Testis (tissue), 5 donors: Measurements from ENCODE around the gene ACER2. TPM values are rescaled to one million over a fixed set of nuclear protein-coding genes. Genes with fewer than 3 reads are reported as not detected.

Experiments
- DNase-seq: peaks from one replicate; pipeline ENCODE4 v3.0.0-alpha.2; 2019
- H3K27ac ChIP-seq, 2 donors: fragments of 200-600 bp; sonication (generic); one replicate each; pipeline ENCODE4 v1.5.1; 2019
- H3K27me3 ChIP-seq: fragments of 200-600 bp; sonication (generic); one replicate; pipeline ENCODE4 v1.5.1; 2019
- H3K36me3 ChIP-seq: fragments of 200-600 bp; sonication (generic); one replicate; pipeline ENCODE4 v1.5.1; 2017; ENCODE audit warnings: low read depth; ENCODE audit errors: missing control alignments
- H3K4me1 ChIP-seq: fragments of 200-600 bp; sonication (generic); one replicate; pipeline ENCODE4 v1.5.1; 2019
- H3K4me3 ChIP-seq, 2 donors: fragments of 200-600 bp; sonication (generic); one replicate each; pipeline ENCODE4 v1.5.1; 2017 to 2019
- H3K9me3 ChIP-seq: fragments of 200-600 bp; sonication (generic); one replicate; pipeline ENCODE4 v1.5.1; 2017
- POLR2A ChIP-seq: fragments of 450-650 bp; IDR thresholded peaks from one replicate; pipeline ENCODE4 v1.6.1; 2017; ENCODE audit warnings: antibody characterized with exemption, mild to moderate bottlenecking, moderate library complexity
- WGBS, 2 donors: methylation state at CpG; one replicate each; pipeline ENCODE4 v1.1.5; 2018; 5-methylcytosine and 5-hydroxymethylcytosine counted together
- intact Hi-C: fragments of 100-400 bp; cut with DNase I; formaldehyde crosslinking; loops from one replicate; pipeline ENCODE4 v1.15.1; 2023; ENCODE audit warnings: low total_unique reads
- long read RNA-seq, 2 donors: transcript quantifications; one replicate each; lab custom pipeline, GENCODE V29; 2026
- polyA plus RNA-seq: library from polyadenylated mRNA; stranded (reverse); fragments of 350-450 nt; fragmentation: Illumina TruSeq; extraction: RNeasy Lipid Tissue Mini Kit (QIAGEN cat#74804); gene quantifications from one replicate; pipeline ENCODE4 v1.2.3, GENCODE V29; 2014; ENCODE audit warnings: low read depth, low replicate concordance; ENCODE audit not compliant: insufficient read depth
- total RNA-seq, 2 donors: library from RNA; depleted of rRNA; stranded (reverse); fragments of >200 nt; gene quantifications; one replicate each; pipeline ENCODE4 v1.2.3, GENCODE V29; 2016
- TF ChIP-seq, protein P1 (sequence below), 3 experiments: fragments of 450-650 bp in 2 of 3; fragments of 200-600 bp in 1 of 3; sonication (generic) in 1 of 3; IDR thresholded peaks; one replicate each; pipeline ENCODE4 v1.5.1; 2016 to 2019; ENCODE audit warnings: antibody characterized with exemption in 3 of 3, mild to moderate bottlenecking in 2 of 3, moderate library complexity in 1 of 3

Gene ACER2
- 1 to 10 TPM; 4.4 to 5.5 TPM for total RNA-seq
- 3.8 TPM for polyA plus RNA-seq
- long read RNA-seq, donor 1, result 0 reads
- long read RNA-seq, donor 2, partial matches to known transcripts, result 0 of 1 reads
- long read RNA-seq, donor 2, other reads (novel, unspliced or antisense), result 0 of 1 reads

DNA sequence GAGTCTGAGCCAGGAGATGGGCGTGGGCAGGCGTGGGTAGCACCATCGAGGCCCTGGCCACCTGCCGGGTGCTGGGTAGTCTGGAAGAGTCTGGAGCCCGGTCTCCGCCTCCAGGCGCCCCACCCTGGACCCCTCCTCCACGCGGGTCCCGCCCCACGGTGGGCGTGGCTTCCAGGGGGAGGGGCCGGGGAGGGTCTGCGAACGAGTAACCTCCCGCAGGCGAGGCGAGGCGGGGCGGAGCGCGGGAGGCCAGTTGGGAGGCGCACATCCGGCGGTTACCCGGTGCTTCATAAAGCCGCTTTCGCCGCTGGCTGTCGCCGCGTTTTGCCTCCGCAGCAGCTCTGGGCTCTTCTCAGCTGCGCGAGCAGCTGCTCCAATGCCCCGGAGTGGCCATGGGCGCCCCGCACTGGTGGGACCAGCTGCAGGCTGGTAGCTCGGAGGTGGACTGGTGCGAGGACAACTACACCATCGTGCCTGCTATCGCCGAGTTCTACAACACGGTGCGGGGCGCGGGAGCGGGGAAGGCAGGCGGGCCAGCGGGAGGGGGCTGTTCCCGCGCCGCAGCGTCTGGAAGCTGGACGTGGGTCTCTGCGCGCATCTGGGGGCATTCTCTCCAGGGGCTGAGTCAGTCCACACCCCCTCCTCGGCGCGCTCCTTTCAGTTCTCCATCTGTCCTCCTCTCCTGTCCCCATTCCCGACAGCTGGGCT, at the start of gene ACER2:
TSS of gene ACER2 (plus strand) at position 317 of the 708 bp plus-strand sequence. CDS start at position 393, 76 bp downstream.
- intact Hi-C loops, result no loop called here
- TF ChIP-seq, protein P1, sequence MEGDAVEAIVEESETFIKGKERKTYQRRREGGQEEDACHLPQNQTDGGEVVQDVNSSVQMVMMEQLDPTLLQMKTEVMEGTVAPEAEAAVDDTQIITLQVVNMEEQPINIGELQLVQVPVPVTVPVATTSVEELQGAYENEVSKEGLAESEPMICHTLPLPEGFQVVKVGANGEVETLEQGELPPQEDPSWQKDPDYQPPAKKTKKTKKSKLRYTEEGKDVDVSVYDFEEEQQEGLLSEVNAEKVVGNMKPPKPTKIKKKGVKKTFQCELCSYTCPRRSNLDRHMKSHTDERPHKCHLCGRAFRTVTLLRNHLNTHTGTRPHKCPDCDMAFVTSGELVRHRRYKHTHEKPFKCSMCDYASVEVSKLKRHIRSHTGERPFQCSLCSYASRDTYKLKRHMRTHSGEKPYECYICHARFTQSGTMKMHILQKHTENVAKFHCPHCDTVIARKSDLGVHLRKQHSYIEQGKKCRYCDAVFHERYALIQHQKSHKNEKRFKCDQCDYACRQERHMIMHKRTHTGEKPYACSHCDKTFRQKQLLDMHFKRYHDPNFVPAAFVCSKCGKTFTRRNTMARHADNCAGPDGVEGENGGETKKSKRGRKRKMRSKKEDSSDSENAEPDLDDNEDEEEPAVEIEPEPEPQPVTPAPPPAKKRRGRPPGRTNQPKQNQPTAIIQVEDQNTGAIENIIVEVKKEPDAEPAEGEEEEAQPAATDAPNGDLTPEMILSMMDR (IDR thresholded peaks at IDR 0.05), result no peak
- TF ChIP-seq POLR2A, result peak; percentile 53

DNA sequence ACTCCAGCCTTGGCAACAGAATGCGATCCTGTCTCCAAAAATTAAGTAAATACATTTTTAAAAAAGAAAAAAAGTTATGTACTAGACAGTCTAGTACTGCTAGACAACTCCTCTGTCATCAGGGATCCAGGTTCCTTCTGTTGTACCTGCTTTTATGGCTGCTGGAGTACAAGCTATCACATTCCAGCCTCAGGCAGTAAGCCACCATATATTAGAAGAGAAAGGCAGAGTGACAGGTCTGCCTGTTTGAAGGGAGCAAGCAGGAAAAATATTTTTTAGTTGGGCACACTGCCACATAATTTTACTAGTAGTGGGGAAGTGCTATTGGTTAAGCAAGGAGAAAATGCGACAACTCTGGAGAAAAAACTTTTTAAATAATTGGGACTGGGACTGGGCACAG, 39.7 kb upstream of the ACER2 start:
- Histone ChIP-seq H3K36me3 (no peaks in the 10 kb centered on the region), H3K27me3 (no peaks in the 10 kb centered on the region), H3K27ac (no peak overlapping the region), H3K4me3 (no peak overlapping the region), H3K9me3 (no peaks in the 10 kb centered on the region), H3K4me1 (peaks cover 3% of the 10 kb centered on the region)
- WGBS, 2 donors, result 92 to 95% methylated on average over 2 of the region's 2 CpGs
- TF ChIP-seq, protein P1 (IDR thresholded peaks at IDR 0.05), result no peak
- TF ChIP-seq POLR2A, result no peak
- intact Hi-C loops, result no loop called here
- no peak for DNase-seq

More for the DNA sequence above, at the start of gene ACER2:
- DNase-seq, result peak; percentile 94
- H3K27me3 ChIP-seq, result no peaks in the 10 kb centered on the region
- no peaks in the 10 kb centered on the region for H3K4me1 ChIP-seq
- WGBS, 2 donors, result 0% methylated on average over 14 to 37 of the region's 61 CpGs
- peak within 1 kb of the TSS; percentile 57 to 85 for H3K4me3 ChIP-seq
- H3K9me3 ChIP-seq, result no peaks in the 10 kb centered on the region
- H3K36me3 ChIP-seq, result no peaks in the 10 kb centered on the region
- H3K27ac ChIP-seq, result peak within 1 kb of the TSS; percentile 55 to 66

DNA sequence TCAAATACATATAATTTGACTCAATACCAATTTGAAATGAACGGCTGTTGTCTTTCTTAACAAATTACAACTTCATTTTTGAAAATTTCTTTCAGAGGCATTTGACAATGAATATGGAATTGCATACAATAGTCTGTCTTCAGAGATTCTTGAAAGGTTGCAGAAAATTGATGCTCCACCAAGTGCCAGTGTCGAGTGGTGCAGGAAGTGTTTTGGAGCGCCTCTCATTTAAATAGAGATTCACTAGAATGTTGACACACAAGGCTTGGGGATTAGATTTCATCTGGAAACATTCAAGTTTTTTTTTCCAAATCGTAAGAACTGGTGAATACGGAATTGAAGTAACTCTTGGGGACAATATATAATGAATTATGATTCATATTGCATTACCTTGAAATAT, 36.9 kb upstream of the ACER2 start:
- peaks cover 3% of the 10 kb centered on the region for H3K4me1 ChIP-seq
- no peaks in the 10 kb centered on the region for H3K9me3 ChIP-seq
- no peaks in the 10 kb centered on the region for H3K27me3 ChIP-seq
- H3K27ac ChIP-seq, result no peak overlapping the region
- H3K4me3 ChIP-seq, result no peak overlapping the region
- no peak for DNase-seq
- TF ChIP-seq, protein P1 (IDR thresholded peaks at IDR 0.05), result no peak
- TF ChIP-seq POLR2A, result no peak
- WGBS, 2 donors, result 80 to 84% methylated on average over 5 of the region's 5 CpGs
- intact Hi-C loops, result no loop called here
- H3K36me3 ChIP-seq, result no peaks in the 10 kb centered on the region

DNA sequence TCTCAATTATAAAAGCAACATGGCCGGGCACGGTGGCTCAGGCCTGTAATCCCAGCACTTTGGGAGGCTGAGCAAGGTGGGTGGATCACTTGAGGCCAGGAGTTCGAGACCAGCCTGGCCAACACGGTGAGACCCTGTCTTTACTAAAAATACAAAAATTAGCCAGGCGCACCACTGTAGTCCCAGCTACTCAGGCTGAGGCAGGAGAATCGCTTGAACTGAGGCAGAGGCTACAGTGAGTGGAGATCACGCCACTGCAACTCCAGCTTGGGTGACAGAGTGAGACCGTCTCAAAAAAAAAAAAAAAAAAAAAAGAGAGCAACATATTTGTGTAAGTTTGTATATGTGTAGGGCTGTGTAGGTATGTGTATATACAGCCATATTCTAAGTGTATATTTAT, 36.2 kb upstream of the ACER2 start:
- no peaks in the 10 kb centered on the region for H3K27me3 ChIP-seq
- H3K4me1 ChIP-seq, result peaks cover 3% of the 10 kb centered on the region
- H3K27ac ChIP-seq, result no peak overlapping the region
- H3K4me3 ChIP-seq, result no peak overlapping the region
- TF ChIP-seq, protein P1 (IDR thresholded peaks at IDR 0.05), result no peak
- TF ChIP-seq POLR2A, result no peak
- H3K9me3 ChIP-seq, result no peaks in the 10 kb centered on the region
- DNase-seq, result no peak
- H3K36me3 ChIP-seq, result no peaks in the 10 kb centered on the region
- intact Hi-C loops, result no loop called here
- WGBS, 2 donors, result 90 to 95% methylated on average over 8 of the region's 8 CpGs

DNA sequence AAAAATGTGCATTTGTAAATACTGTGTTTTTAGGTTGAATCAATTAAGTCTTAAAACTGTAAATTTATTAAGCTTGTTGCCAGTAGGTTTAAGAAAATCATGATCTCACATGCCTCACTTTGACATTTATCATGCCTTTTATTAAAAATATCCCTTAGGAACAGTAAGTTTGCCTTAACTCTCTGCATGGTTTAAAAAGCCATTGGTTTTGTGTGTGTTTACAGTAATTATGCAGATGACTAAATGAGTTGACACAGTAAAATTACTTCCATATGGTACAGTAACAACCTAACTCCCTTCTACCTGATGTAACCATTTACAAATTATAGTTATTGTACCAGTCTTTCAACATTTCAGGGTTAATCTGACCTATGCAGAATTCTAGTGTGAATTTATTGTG, 35.3 kb upstream of the ACER2 start:
- Histone ChIP-seq H3K36me3 (no peaks in the 10 kb centered on the region), H3K4me3 (no peak overlapping the region), H3K27ac (no peak overlapping the region), H3K27me3 (no peaks in the 10 kb centered on the region), H3K9me3 (no peaks in the 10 kb centered on the region), H3K4me1 (peaks cover 3% of the 10 kb centered on the region)
- intact Hi-C loops, result no loop called here
- no peak for DNase-seq
- TF ChIP-seq, protein P1 (IDR thresholded peaks at IDR 0.05), result no peak
- no peak for TF ChIP-seq POLR2A
